Esophagus muscularis mucosa (tissue), 4 donors: ENCODE measurements around the gene CHERP. TPM values are rescaled to one million over a fixed set of nuclear protein-coding genes. Genes with fewer than 3 reads are reported as not detected.
A peak's percentile ranks its signal among the peaks of the same experiment; 100 is the strongest.

ENCODE experiments used
- DNase-seq: peaks from one replicate; pipeline ENCODE4 v3.0.0-alpha.2; 2017; ENCODE audit errors: extremely low spot score
- H3K27ac ChIP-seq, 4 donors: fragments of 200-600 bp; sonication (generic); replicated peaks in 1 of 4; 1 replicate in 3 of 4; 2 replicates in 1 of 4; pipeline ENCODE4 v1.5.1; 2016 to 2019; ENCODE audit warnings: mild to moderate bottlenecking in 1 of 4
- H3K27me3 ChIP-seq, 4 donors: fragments of 200-600 bp; sonication (generic); one replicate each; pipeline versions ENCODE4 v1.5.1 to v1.6.0; 2016 to 2019
- H3K36me3 ChIP-seq, 4 donors: fragments of 200-600 bp; sonication (generic); one replicate each; pipeline ENCODE4 v1.5.1; 2016 to 2019
- H3K4me1 ChIP-seq, 4 donors: fragments of 200-600 bp; sonication (generic); one replicate each; pipeline ENCODE4 v1.5.1; 2016 to 2019
- H3K4me3 ChIP-seq, 4 donors: fragments of 200-600 bp; sonication (generic); 1 replicate in 2 of 4; 2 replicates in 2 of 4; pipeline ENCODE4 v1.5.1; 2016 to 2019; ENCODE audit warnings: mild to moderate bottlenecking in 4 of 4, moderate library complexity in 1 of 4
- H3K9me3 ChIP-seq, 4 donors: fragments of 200-600 bp; sonication (generic); 1 replicate in 3 of 4; 2 replicates in 1 of 4; pipeline ENCODE4 v1.5.1; 2016 to 2019
- CTCF ChIP-seq, 3 experiments: fragments of 200-600 bp in 2 of 3; fragments of 450-650 bp in 1 of 3; sonication (generic) in 2 of 3; IDR thresholded peaks; one replicate each; pipeline ENCODE4 v1.5.1; 2017 to 2019; ENCODE audit warnings: antibody characterized with exemption in 3 of 3, mild to moderate bottlenecking in 2 of 3, moderate library complexity in 1 of 3
- EP300 ChIP-seq: sonication (generic); formaldehyde crosslinking; IDR thresholded peaks from one replicate; pipeline ENCODE4 v1.6.1; 2017; ENCODE audit warnings: antibody characterized with exemption
- POLR2A ChIP-seq: fragments of 450-650 bp; IDR thresholded peaks from one replicate; pipeline ENCODE4 v1.6.1; 2017; ENCODE audit warnings: antibody characterized with exemption, moderate library complexity, mild to moderate bottlenecking, low read depth
- POLR2AphosphoS5 ChIP-seq, 2 donors: sonication (generic); formaldehyde crosslinking; IDR thresholded peaks; one replicate each; pipeline ENCODE4 v1.6.1; 2017; ENCODE audit warnings: antibody characterized with exemption in 2 of 2
- whole genome bisulfite sequencing: methylation state at CpG from one replicate; pipeline ENCODE4 v1.1.5; 2018; 5-methylcytosine and 5-hydroxymethylcytosine counted together
- intact Hi-C: fragments of 100-400 bp; cut with DNase I; formaldehyde crosslinking; loops from one replicate; pipeline ENCODE4 v1.15.1; 2023
- total RNA-seq, 4 donors: library from RNA; depleted of rRNA; stranded (reverse); fragments of >200 nt; gene quantifications; one replicate each; pipeline versions ENCODE4 v1.1.0 to v1.2.1, GENCODE V29; 2016

CHERP gene
- total RNA-seq, 4 donors from 2014 or later, result 9.1 to 18.0 (median 12.9) TPM

GRCh38 chr19:16582486-16583261, 40.4 kb upstream of the CHERP start:
- peaks cover 66 to 88% (median 78%) of the 10 kb centered on the region in 4 donors for H3K4me1 ChIP-seq

GRCh38 chr19:16581971-16582343, 39.7 kb upstream of the CHERP start:
- WGBS, result 72% methylated on average over 4 of the region's 6 CpGs
- no peak for DNase-seq

More at GRCh38 chr19:16582486-16583261, 40.4 kb upstream of the CHERP start:
- Histone ChIP-seq H3K27me3 (no peaks in the 10 kb centered on the region), H3K4me3 (no peak overlapping the region), H3K27ac (peak overlapping the region; percentile 3 to 40 (median 29)), H3K9me3 (no peaks in the 10 kb centered on the region), H3K36me3 (peaks cover 4 to 24% (median 16%) of the 10 kb centered on the region in 4 donors)
- intact Hi-C loops, result no loop called here
- DNase-seq, result no peak
- 90% methylated on average over 8 of the region's 10 CpGs for WGBS
- TF ChIP-seq EP300 (no peak), POLR2AphosphoS5 (IDR thresholded peaks at IDR 0.05) (no peak), POLR2A (no peak), CTCF (IDR thresholded peaks at IDR 0.05) (no peak)

GRCh38 chr19:16581145-16581970, 39.1 kb upstream of the CHERP start:
- Histone ChIP-seq H3K27me3 (no peaks in the 10 kb centered on the region), H3K4me3 (no peak overlapping the region), H3K36me3 (peaks cover 17 to 38% (median 29%) of the 10 kb centered on the region in 4 donors), H3K4me1 (peaks cover 56 to 88% (median 68%) of the 10 kb centered on the region in 4 donors), H3K9me3 (no peaks in the 10 kb centered on the region), H3K27ac (peak overlapping the region in 3 of 4 donors; percentile 39 to 42 (median 40))
- no peak for TF ChIP-seq EP300
- no peak for TF ChIP-seq POLR2AphosphoS5 (IDR thresholded peaks at IDR 0.05)
- TF ChIP-seq CTCF (IDR thresholded peaks at IDR 0.05), result no peak
- TF ChIP-seq POLR2A, result no peak
- no peak for DNase-seq
- intact Hi-C loops, result no loop called here
- 87% methylated on average over 7 of the region's 12 CpGs for WGBS

More at GRCh38 chr19:16581971-16582343, 39.7 kb upstream of the CHERP start:
- H3K4me1 ChIP-seq, result peaks cover 62 to 88% (median 72%) of the 10 kb centered on the region in 4 donors
- no peak overlapping the region for H3K4me3 ChIP-seq
- no peak for TF ChIP-seq POLR2A
- TF ChIP-seq EP300, result no peak
- TF ChIP-seq POLR2AphosphoS5 (IDR thresholded peaks at IDR 0.05), result no peak
- no peak for TF ChIP-seq CTCF (IDR thresholded peaks at IDR 0.05)
- H3K27me3 ChIP-seq, result no peaks in the 10 kb centered on the region
- peaks cover 11 to 32% (median 24%) of the 10 kb centered on the region in 4 donors for H3K36me3 ChIP-seq
- peak overlapping the region; percentile 19 to 42 (median 40) for H3K27ac ChIP-seq
- intact Hi-C loops, result no loop called here
- H3K9me3 ChIP-seq, result no peaks in the 10 kb centered on the region

- Histone ChIP-seq H3K36me3 (peaks cover 28 to 56% (median 43%) of the 10 kb centered on the region in 4 donors), H3K27me3 (no peaks in the 10 kb centered on the region), H3K4me3 (no peak overlapping the region), H3K9me3 (no peaks in the 10 kb centered on the region), H3K4me1 (peaks cover 45 to 90% (median 59%) of the 10 kb centered on the region in 4 donors), H3K27ac (no peak overlapping the region)
- intact Hi-C loops, result no loop called here
- 83% methylated on average over 4 of the region's 4 CpGs for WGBS
- TF ChIP-seq POLR2AphosphoS5 (IDR thresholded peaks at IDR 0.05), result no peak
- no peak for TF ChIP-seq EP300
- TF ChIP-seq POLR2A, result no peak
- no peak for TF ChIP-seq CTCF (IDR thresholded peaks at IDR 0.05)
- no peak for DNase-seq
Measured at GRCh38 chr19:16579381-16579780, 37.1 kb upstream of the CHERP start.
